ENCODE results near the gene DUSP18. TPM values are rescaled to one million over a fixed set of nuclear protein-coding genes. Genes with fewer than 3 reads are reported as not detected.

DUSP18 gene
- polyA plus RNA-seq, 12 donors = 3.0 to 7.1 (median 4.0) TPM; not detected in 2

Other genes starting within 250 kb of the DUSP18 start
- gene MTFP1, start 242.1 kb downstream of the DUSP18 start, polyA plus RNA-seq (ENCODE audit: insufficient read length in 12 of 12) = 1 to 10 TPM in 10 of 12 donors, not detected in 2; 3.2 to 6.2 (median 5.0) TPM
- not detected for gene SEC14L3, start 195.9 kb downstream of the DUSP18 start, polyA plus RNA-seq (ENCODE audit: insufficient read length in 12 of 12)
- under 1 TPM in 10 of 12 donors, not detected in 2; 0.08 to 0.45 (median 0.15) TPM for gene SEC14L4, start 162.2 kb downstream of the DUSP18 start, polyA plus RNA-seq (ENCODE audit: insufficient read length in 12 of 12)
- gene SEC14L6, start 121.1 kb downstream of the DUSP18 start, polyA plus RNA-seq (ENCODE audit: insufficient read length in 12 of 12) = under 1 TPM in 10 of 12 donors, not detected in 2; 0.12 to 0.51 (median 0.29) TPM
- gene GAL3ST1, start 93.2 kb downstream of the DUSP18 start, polyA plus RNA-seq (ENCODE audit: insufficient read length in 12 of 12) = 10 to 100 TPM in 1 of 12 donors, 1 to 10 TPM in 9, not detected in 2; 3.1 to 11.7 (median 5.2) TPM
- 10 to 100 TPM in 11 of 12 donors, not detected in 1; 40.9 to 58.0 (median 44.8) TPM for gene PES1, start 76.0 kb downstream of the DUSP18 start, polyA plus RNA-seq (ENCODE audit: insufficient read length in 12 of 12)
- 10 to 100 TPM in 5 of 12 donors, 1 to 10 TPM in 5, not detected in 2; 6.7 to 14.6 (median 10.2) TPM for gene TCN2, start 60.7 kb downstream of the DUSP18 start, polyA plus RNA-seq (ENCODE audit: insufficient read length in 12 of 12)
- gene SLC35E4, start 32.1 kb downstream of the DUSP18 start, polyA plus RNA-seq (ENCODE audit: insufficient read length in 12 of 12) = 1 to 10 TPM in 10 of 12 donors, not detected in 2; 1.6 to 4.6 (median 2.1) TPM
- 10 to 100 TPM in 2 of 12 donors, 1 to 10 TPM in 9, not detected in 1; 4.0 to 26.3 (median 5.6) TPM for gene OSBP2, start 27.0 kb upstream of the DUSP18 start, polyA plus RNA-seq (ENCODE audit: insufficient read length in 12 of 12)

Measured in muscle of arm (tissue), 12 donors.